ENCODE results near the gene PLS1. TPM values are rescaled to one million over a fixed set of nuclear protein-coding genes. Genes with fewer than 3 reads are reported as not detected.
"Not testable (repeated sequence)": the region's sequence is repeated elsewhere in the genome, so short reads cannot be mapped to it uniquely, and the experiment has no call there.

The PLS1 gene
- polyA plus RNA-seq, 1 experiment, result 1.7 TPM

DNA sequence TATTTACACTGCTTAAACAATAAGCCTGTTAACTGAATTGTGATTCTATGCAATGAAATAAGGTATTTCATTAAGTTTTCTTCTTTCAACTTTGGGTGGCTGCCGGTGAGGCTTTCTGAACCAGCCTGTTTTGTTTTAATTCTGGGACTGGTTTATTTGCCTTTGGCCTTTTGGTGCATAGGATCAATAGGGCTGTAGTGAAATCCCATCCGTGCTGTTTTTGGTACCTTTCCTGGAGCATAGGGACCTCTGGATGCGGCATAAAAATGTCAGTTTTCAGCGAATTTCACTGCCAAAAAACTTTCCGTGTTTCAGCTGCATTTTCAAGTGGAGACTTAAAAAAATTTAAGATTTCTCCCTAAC, 514 bp downstream of the PLS1 start:
- POLR2A ChIA-PET, result no interaction called here
- TF ChIP-seq CTCF (IDR thresholded peaks at IDR 0.05; ENCODE audit: low read depth, low read length), result no peak
- no peak for DNase-seq (ENCODE audit: low read depth, low spot score)
- Histone ChIP-seq H3K27me3 (ENCODE audit: control insufficient read depth, insufficient read depth, low read length) (no peaks in the 10 kb centered on the region), H3K4me3 (ENCODE audit: low read depth, low read length) (peak overlapping the region; percentile 92), H3K9me3 (ENCODE audit: control insufficient read depth, insufficient read depth, low read length) (no peaks in the 10 kb centered on the region; the same call in 1 of the 2 replicates), H3K27ac (ENCODE audit: low read depth, low read length) (no peak overlapping the region)
- CTCF ChIA-PET, result interaction anchor here (0.9 kb wide), 1 partner anchor 9 kb away, joined by 3 read pairs; no protein-coding TSS in a partner anchor

DNA sequence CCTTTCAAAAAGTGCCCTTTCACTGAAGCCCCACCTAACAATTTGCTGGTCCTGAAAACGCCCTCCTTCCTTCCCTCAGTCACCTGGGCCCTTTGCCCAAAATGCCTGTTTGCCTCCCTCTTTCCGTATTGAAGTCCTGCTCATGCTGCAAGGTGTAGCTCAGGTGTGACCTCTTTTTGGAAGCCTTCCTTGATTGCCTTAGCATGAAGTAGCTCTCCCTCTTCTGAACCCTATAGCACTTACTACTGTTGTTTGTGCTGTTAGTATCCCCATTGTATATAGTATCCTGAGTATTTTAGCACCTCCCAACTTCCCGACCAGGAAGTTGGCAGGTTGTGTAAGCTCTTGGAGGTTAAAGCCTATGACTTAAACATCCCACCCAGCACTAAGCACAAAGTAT, 1.7 kb downstream of the PLS1 start:
- Histone ChIP-seq H3K4me3 (ENCODE audit: low read depth, low read length) (no peak overlapping the region), H3K27ac (ENCODE audit: low read depth, low read length) (no peak overlapping the region), H3K9me3 (ENCODE audit: control insufficient read depth, insufficient read depth, low read length) (no peaks in the 10 kb centered on the region; the same call in 1 of the 2 replicates), H3K27me3 (ENCODE audit: control insufficient read depth, insufficient read depth, low read length) (no peaks in the 10 kb centered on the region)
- TF ChIP-seq CTCF (IDR thresholded peaks at IDR 0.05; ENCODE audit: low read depth, low read length), result no peak
- ChIA-PET POLR2A (no interaction called here), CTCF (interaction anchor here (1.1 kb wide), 1 partner anchor 230 kb away, joined by 3 read pairs; no protein-coding TSS in a partner anchor)
- no peak for DNase-seq (ENCODE audit: low read depth, low spot score)

- ChIA-PET CTCF (no interaction called here), POLR2A (no interaction called here)
- Histone ChIP-seq H3K27me3 (ENCODE audit: control insufficient read depth, insufficient read depth, low read length) (peaks cover 2% of the 10 kb centered on the region), H3K9me3 (ENCODE audit: control insufficient read depth, insufficient read depth, low read length) (no peaks in the 10 kb centered on the region), H3K4me3 (ENCODE audit: low read depth, low read length) (no peak overlapping the region), H3K27ac (ENCODE audit: low read depth, low read length) (no peak overlapping the region)
- DNase-seq (ENCODE audit: low read depth, low spot score), result no peak
- no peak for TF ChIP-seq CTCF (IDR thresholded peaks at IDR 0.05; ENCODE audit: low read depth, low read length)
Observed at GRCh38 chr3:142601713-142602112, 5.5 kb downstream of the PLS1 start.

- ChIA-PET CTCF (interaction anchor here (1.3 kb wide), 1 partner anchor 16 kb away, joined by 3 read pairs; no protein-coding TSS in a partner anchor), POLR2A (no interaction called here)
- no peak overlapping the region for H3K4me3 ChIP-seq (ENCODE audit: low read depth, low read length)
- no peak overlapping the region for H3K27ac ChIP-seq (ENCODE audit: low read depth, low read length)
- no peaks in the 10 kb centered on the region for H3K9me3 ChIP-seq (ENCODE audit: control insufficient read depth, insufficient read depth, low read length)
- peaks cover 2% of the 10 kb centered on the region for H3K27me3 ChIP-seq (ENCODE audit: control insufficient read depth, insufficient read depth, low read length)
- no peak for DNase-seq (ENCODE audit: low read depth, low spot score)
- TF ChIP-seq CTCF (IDR thresholded peaks at IDR 0.05; ENCODE audit: low read depth, low read length), result no peak
Observed at GRCh38 chr3:142602619-142603385, 6.6 kb downstream of the PLS1 start.

GRCh38 chr3:142603386-142603705, 7.2 kb downstream of the PLS1 start:
- H3K4me3 ChIP-seq (ENCODE audit: low read depth, low read length); H3K27ac ChIP-seq (ENCODE audit: low read depth, low read length); H3K9me3 ChIP-seq (ENCODE audit: control insufficient read depth, insufficient read depth, low read length); POLR2A ChIA-PET; DNase-seq (ENCODE audit: low read depth, low spot score); H3K27me3 ChIP-seq (ENCODE audit: control insufficient read depth, insufficient read depth, low read length): not testable (repeated sequence)
- CTCF ChIA-PET, result interaction anchor here (1.0 to 1.3 kb wide), 3 partner anchors 16 to 226 kb away, joined by 3 to 4 read pairs (median 3); no protein-coding TSS in a partner anchor

Data from AG04450 (cell line).